Activated CD8-positive, alpha-beta memory T cell treated with anti-CD3 and anti-CD28 coated beads, Interleukin-2, amount 10 ng/mL, durations not matched to agents 7 days and 5 days (primary cell): ENCODE results near the gene DOK6. TPM values are rescaled to one million over a fixed set of nuclear protein-coding genes. Genes with fewer than 3 reads are reported as not detected.
"Not testable (repeated sequence)": the region's sequence is repeated elsewhere in the genome, so short reads cannot be mapped to it uniquely, and the experiment has no call there.

Source experiments
- ATAC-seq: fragments of 150-1000 bp; cut with Tn5 transposase; one replicate; pipeline ENCODE4 v1.10.0; 2021; ENCODE audit warnings: moderate library complexity
- CTCF ChIA-PET: fragments of 350-600 bp; sonication (Branson Sonifier 250); formaldehyde crosslinking; loops from one replicate; lab custom pipeline; 2021; ENCODE audit warnings: antibody characterized with exemption; lab: Charles Lee
- DNase-seq: peaks from one replicate; pipeline ENCODE4 v3.0.0-alpha.2; 2020
- H3K27ac Mint-ChIP-seq: one replicate; pipeline ENCODE4 v1.8.0; 2021; ENCODE audit warnings: mild to moderate bottlenecking, mixed read lengths
- H3K27me3 Mint-ChIP-seq: one replicate; pipeline ENCODE4 v1.8.0; 2021; ENCODE audit warnings: mixed read lengths
- H3K36me3 Mint-ChIP-seq: one replicate; pipeline ENCODE4 v1.8.0; 2021; ENCODE audit warnings: mild to moderate bottlenecking, mixed read lengths
- H3K4me1 Mint-ChIP-seq: one replicate; pipeline ENCODE4 v1.8.0; 2021; ENCODE audit warnings: mixed read lengths
- H3K4me3 Mint-ChIP-seq: one replicate; pipeline ENCODE4 v1.8.0; 2021; ENCODE audit warnings: mild to moderate bottlenecking, moderate library complexity, mixed read lengths
- H3K9me3 Mint-ChIP-seq: one replicate; pipeline ENCODE4 v1.8.0; 2022; ENCODE audit warnings: low read depth, mixed read lengths
- total RNA-seq, 2 experiments: library from RNA; stranded (reverse); gene quantifications; one replicate each; pipeline ENCODE4 v1.2.3, GENCODE V29; 2021

The DOK6 gene
- total RNA-seq, 2 experiments from 2014 or later = not detected

- no peaks in the 10 kb centered on the region for H3K27me3 Mint-ChIP-seq
- H3K9me3 Mint-ChIP-seq = no peaks in the 10 kb centered on the region
- no peak for DNase-seq
- ATAC-seq = no peak
- H3K4me3 Mint-ChIP-seq = no peak overlapping the region
- CTCF ChIA-PET = no interaction called here
- H3K4me1 Mint-ChIP-seq = no peaks in the 10 kb centered on the region
- no peak overlapping the region for H3K27ac Mint-ChIP-seq
- peaks cover 29% of the 10 kb centered on the region for H3K36me3 Mint-ChIP-seq
Measured at GRCh38 chr18:69814861-69815385, 414.2 kb downstream of the DOK6 start.

DNA sequence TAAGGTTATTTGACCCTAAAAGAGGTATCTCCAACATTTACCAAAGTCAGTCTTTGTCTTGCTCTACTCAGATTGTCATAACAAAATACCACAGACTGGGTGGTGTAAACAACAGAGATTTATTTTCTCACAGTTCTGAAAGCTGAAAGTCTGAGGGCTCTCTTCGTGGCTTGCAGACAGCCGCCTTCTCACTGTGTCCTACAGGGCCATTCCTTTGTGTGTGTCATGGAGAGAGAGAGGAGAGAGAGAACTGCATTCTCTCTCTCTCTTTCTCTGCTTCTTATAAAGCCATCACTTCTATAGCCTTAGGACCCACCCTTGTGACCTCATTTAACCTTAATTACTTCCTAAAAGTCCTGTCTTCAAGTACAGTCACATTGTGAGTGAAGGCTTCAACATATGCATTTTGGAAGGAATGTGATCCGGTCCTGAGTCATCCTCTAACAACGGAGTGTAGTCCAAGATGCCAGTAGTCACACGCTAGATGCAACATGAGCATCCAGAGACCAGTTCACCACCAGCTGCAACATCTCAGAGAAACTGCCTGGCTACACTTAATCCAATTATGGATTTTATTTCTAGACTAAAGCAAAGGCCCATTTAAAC is 416.8 kb downstream of the DOK6 start:
- H3K27ac Mint-ChIP-seq = no peak overlapping the region
- no peak overlapping the region for H3K4me3 Mint-ChIP-seq
- ATAC-seq = no peak
- no peak for DNase-seq
- peaks cover 32% of the 10 kb centered on the region for H3K36me3 Mint-ChIP-seq
- H3K9me3 Mint-ChIP-seq = no peaks in the 10 kb centered on the region
- H3K27me3 Mint-ChIP-seq = no peaks in the 10 kb centered on the region
- CTCF ChIA-PET = no interaction called here
- no peaks in the 10 kb centered on the region for H3K4me1 Mint-ChIP-seq

GRCh38 chr18:69819460-69819859 is 418.8 kb downstream of the DOK6 start:
- DNase-seq = no peak
- peaks cover 32% of the 10 kb centered on the region for H3K36me3 Mint-ChIP-seq
- H3K27me3 Mint-ChIP-seq = no peaks in the 10 kb centered on the region
- H3K4me1 Mint-ChIP-seq = no peaks in the 10 kb centered on the region
- no peak overlapping the region for H3K27ac Mint-ChIP-seq
- no peak for ATAC-seq
- no peak overlapping the region for H3K4me3 Mint-ChIP-seq
- peaks cover 2% of the 10 kb centered on the region for H3K9me3 Mint-ChIP-seq
- CTCF ChIA-PET = no interaction called here

DNA sequence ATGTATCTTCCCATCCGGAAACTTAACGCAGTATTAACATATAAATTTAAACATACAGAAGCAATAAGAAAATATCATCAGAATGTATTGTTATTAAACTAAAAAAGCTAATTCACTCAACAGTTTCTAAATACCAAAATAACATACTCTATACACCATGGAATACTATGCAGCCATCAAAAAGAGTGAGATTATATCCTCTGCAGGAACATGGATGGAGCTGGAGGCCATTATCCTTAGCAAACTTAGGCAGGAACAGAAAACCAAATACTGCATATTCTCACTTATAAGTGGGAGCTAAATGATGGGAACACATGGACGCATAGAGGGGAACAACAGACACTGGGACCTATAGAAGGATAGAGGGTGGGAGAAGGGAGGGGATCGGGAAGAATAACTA is 419.9 kb downstream of the DOK6 start:
- CTCF ChIA-PET = no interaction called here
- H3K36me3 Mint-ChIP-seq = peaks cover 34% of the 10 kb centered on the region
- H3K27ac Mint-ChIP-seq = no peak overlapping the region
- H3K4me1 Mint-ChIP-seq = no peaks in the 10 kb centered on the region
- peaks cover 2% of the 10 kb centered on the region for H3K9me3 Mint-ChIP-seq
- DNase-seq = no peak
- H3K27me3 Mint-ChIP-seq = no peaks in the 10 kb centered on the region
- ATAC-seq = no peak
- no peak overlapping the region for H3K4me3 Mint-ChIP-seq

DNA sequence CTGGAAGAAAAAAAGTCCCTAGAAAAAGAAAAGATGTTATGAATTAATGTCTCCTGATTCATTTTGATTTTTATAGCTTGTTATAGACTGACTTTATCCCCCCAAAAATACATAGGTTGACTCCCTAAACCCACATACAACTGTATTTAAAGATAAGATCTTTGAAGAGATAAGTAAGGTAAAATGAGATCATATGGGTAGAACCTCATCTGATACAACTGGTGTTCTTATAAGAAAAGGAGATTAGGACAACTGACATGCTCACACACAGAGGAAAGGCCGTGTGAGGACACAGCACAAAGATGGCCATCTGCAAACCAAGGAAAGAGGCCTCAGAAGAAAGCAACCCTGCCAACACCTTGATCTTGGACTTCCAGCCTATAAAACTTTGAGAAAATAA is 429.5 kb downstream of the DOK6 start:
- H3K9me3 Mint-ChIP-seq = no peaks in the 10 kb centered on the region
- DNase-seq = no peak
- H3K4me3 Mint-ChIP-seq = no peak overlapping the region
- no peaks in the 10 kb centered on the region for H3K4me1 Mint-ChIP-seq
- CTCF ChIA-PET = no interaction called here
- H3K27me3 Mint-ChIP-seq = no peaks in the 10 kb centered on the region
- no peak for ATAC-seq
- H3K27ac Mint-ChIP-seq = no peak overlapping the region
- peaks cover 35% of the 10 kb centered on the region for H3K36me3 Mint-ChIP-seq

- H3K36me3 Mint-ChIP-seq = peaks cover 35% of the 10 kb centered on the region
- H3K9me3 Mint-ChIP-seq, CTCF ChIA-PET, H3K4me1 Mint-ChIP-seq, H3K27me3 Mint-ChIP-seq, H3K4me3 Mint-ChIP-seq, H3K27ac Mint-ChIP-seq, DNase-seq, ATAC-seq: not testable (repeated sequence)
Measured at GRCh38 chr18:69834980-69835379, 434.3 kb downstream of the DOK6 start.

DNA sequence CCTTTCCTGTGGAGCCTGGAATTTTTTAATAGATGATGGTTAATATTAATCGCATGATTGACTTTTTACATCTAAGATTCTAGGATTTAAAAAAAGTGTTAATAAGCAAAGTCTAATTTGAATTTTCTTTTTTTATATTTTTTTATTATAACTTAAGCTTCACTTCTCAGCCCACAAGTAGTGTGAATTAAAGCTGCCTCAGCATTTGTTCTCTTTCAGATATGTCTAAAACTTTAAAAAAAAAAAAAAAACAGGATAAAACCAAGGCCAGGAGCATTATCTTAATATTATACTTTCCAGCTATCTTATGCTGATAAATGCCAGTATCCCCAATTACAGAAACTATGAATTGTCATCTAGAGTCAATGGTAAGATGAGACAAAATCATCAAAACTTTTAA is 437.3 kb downstream of the DOK6 start:
- no peaks in the 10 kb centered on the region for H3K9me3 Mint-ChIP-seq
- H3K36me3 Mint-ChIP-seq = peaks cover 12% of the 10 kb centered on the region
- DNase-seq (no peak), ATAC-seq (no peak)
- H3K4me1 Mint-ChIP-seq = no peaks in the 10 kb centered on the region
- CTCF ChIA-PET = interaction anchor here (1.6 kb wide), 1 partner anchor 19 kb away, joined by 3 read pairs; no protein-coding TSS in a partner anchor
- no peaks in the 10 kb centered on the region for H3K27me3 Mint-ChIP-seq
- no peak overlapping the region for H3K4me3 Mint-ChIP-seq
- H3K27ac Mint-ChIP-seq = no peak overlapping the region

GRCh38 chr18:69838620-69839411 is 438.1 kb downstream of the DOK6 start:
- no peak overlapping the region for H3K27ac Mint-ChIP-seq
- CTCF ChIA-PET = interaction anchor here (1.6 kb wide), 1 partner anchor 18 kb away, joined by 3 read pairs; no protein-coding TSS in a partner anchor
- no peak for DNase-seq

GRCh38 chr18:69839497-69839896 is 438.8 kb downstream of the DOK6 start:
- ATAC-seq = no peak
- Mint-ChIP-seq H3K4me1 (no peaks in the 10 kb centered on the region), H3K27me3 (no peaks in the 10 kb centered on the region), H3K36me3 (peaks cover 10% of the 10 kb centered on the region), H3K4me3 (no peak overlapping the region), H3K9me3 (no peaks in the 10 kb centered on the region), H3K27ac (no peak overlapping the region)
- no peak for DNase-seq
- CTCF ChIA-PET = no interaction called here

More at GRCh38 chr18:69838620-69839411, 438.1 kb downstream of the DOK6 start:
- no peaks in the 10 kb centered on the region for H3K9me3 Mint-ChIP-seq
- H3K27me3 Mint-ChIP-seq = no peaks in the 10 kb centered on the region
- no peaks in the 10 kb centered on the region for H3K4me1 Mint-ChIP-seq
- no peak overlapping the region for H3K4me3 Mint-ChIP-seq
- H3K36me3 Mint-ChIP-seq = peaks cover 12% of the 10 kb centered on the region
- peak; percentile 68 for ATAC-seq

- no peak for DNase-seq
- H3K27ac Mint-ChIP-seq = no peak overlapping the region
- H3K36me3 Mint-ChIP-seq = peaks cover 7% of the 10 kb centered on the region
- no peaks in the 10 kb centered on the region for H3K27me3 Mint-ChIP-seq
- ATAC-seq = no peak
- H3K4me3 Mint-ChIP-seq = no peak overlapping the region
- H3K9me3 Mint-ChIP-seq = no peaks in the 10 kb centered on the region
- CTCF ChIA-PET = no interaction called here
- no peaks in the 10 kb centered on the region for H3K4me1 Mint-ChIP-seq
Measured at GRCh38 chr18:69840001-69840400, 439.3 kb downstream of the DOK6 start.

DNA sequence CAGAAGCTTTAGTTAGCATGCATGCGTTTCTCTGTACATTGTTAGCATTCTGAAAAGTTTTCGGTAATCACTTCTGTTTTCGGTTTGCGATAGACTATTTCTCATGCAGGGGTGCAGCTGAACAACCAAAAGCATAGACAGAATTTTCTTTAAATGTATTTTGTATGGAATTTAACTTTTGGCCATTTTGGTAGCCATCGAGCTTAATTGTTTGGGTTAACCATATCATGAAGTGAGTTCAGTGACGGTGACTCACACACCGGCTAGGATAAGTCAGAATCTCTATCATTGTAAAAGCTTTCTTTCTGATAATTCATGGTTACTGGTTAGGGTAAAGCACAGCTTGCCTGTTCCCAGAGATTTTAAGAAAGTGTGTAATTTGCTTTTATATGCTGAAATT is 439.8 kb downstream of the DOK6 start:
- CTCF ChIA-PET = no interaction called here

DNA sequence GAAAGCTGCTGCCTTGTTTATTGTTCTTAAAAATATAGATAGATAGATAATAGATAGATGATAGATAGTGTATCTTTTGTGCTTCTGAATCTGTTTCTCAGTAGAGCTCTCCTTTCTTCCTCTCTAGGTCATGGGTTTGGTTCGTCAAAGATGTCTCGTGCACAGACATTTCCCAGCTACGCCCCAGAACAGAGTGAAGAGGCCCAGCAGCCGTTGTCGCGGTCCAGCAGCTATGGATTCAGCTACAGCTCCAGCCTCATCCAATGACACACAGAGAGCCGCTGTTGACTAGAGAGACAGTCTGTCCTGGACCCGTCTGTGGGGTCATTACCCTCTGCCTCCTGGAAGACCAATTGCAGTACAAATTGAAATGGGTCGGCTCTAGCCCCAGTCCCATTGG is 440.4 kb downstream of the DOK6 start:
- no peaks in the 10 kb centered on the region for H3K9me3 Mint-ChIP-seq
- H3K27ac Mint-ChIP-seq = no peak overlapping the region
- DNase-seq (no peak), ATAC-seq (no peak)
- H3K4me3 Mint-ChIP-seq = no peak overlapping the region
- peaks cover 3% of the 10 kb centered on the region for H3K36me3 Mint-ChIP-seq
- no peaks in the 10 kb centered on the region for H3K27me3 Mint-ChIP-seq
- CTCF ChIA-PET = interaction anchor here (0.9 kb wide), 1 partner anchor 45 kb away, joined by 3 read pairs; no protein-coding TSS in a partner anchor
- H3K4me1 Mint-ChIP-seq = no peaks in the 10 kb centered on the region

More for the DNA sequence above, 439.8 kb downstream of the DOK6 start:
- no peaks in the 10 kb centered on the region for H3K4me1 Mint-ChIP-seq
- peaks cover 6% of the 10 kb centered on the region for H3K36me3 Mint-ChIP-seq
- ATAC-seq (no peak), DNase-seq (no peak)
- no peak overlapping the region for H3K4me3 Mint-ChIP-seq
- no peaks in the 10 kb centered on the region for H3K27me3 Mint-ChIP-seq
- H3K27ac Mint-ChIP-seq = no peak overlapping the region
- no peaks in the 10 kb centered on the region for H3K9me3 Mint-ChIP-seq

- Mint-ChIP-seq H3K4me3 (no peak overlapping the region), H3K36me3 (no peaks in the 10 kb centered on the region), H3K4me1 (no peaks in the 10 kb centered on the region), H3K27me3 (no peaks in the 10 kb centered on the region), H3K9me3 (no peaks in the 10 kb centered on the region), H3K27ac (no peak overlapping the region)
- DNase-seq (no peak), ATAC-seq (no peak)
- CTCF ChIA-PET = interaction anchor here (0.8 to 0.9 kb wide), 2 partner anchors 65 to 103 kb away, joined by 3 read pairs; no protein-coding TSS in a partner anchor
Measured at GRCh38 chr18:69843015-69843414, 442.3 kb downstream of the DOK6 start.

GRCh38 chr18:69844656-69845055 is 444.0 kb downstream of the DOK6 start:
- DNase-seq = no peak
- ATAC-seq = no peak
- no peak overlapping the region for H3K4me3 Mint-ChIP-seq
- H3K36me3 Mint-ChIP-seq = no peaks in the 10 kb centered on the region
- H3K27ac Mint-ChIP-seq = no peak overlapping the region
- H3K4me1 Mint-ChIP-seq = no peaks in the 10 kb centered on the region
- no peaks in the 10 kb centered on the region for H3K27me3 Mint-ChIP-seq
- CTCF ChIA-PET = no interaction called here
- H3K9me3 Mint-ChIP-seq = no peaks in the 10 kb centered on the region
